Germinal center (tissue), 1 donor: Measurements from ENCODE around the gene HIPK4.
"Not testable (repeated sequence)": the region's sequence is repeated elsewhere in the genome, so short reads cannot be mapped to it uniquely, and the experiment has no call there.

ENCODE experiments used
- DNase-seq: peaks from one replicate; pipeline ENCODE4 v3.0.0; 2012; ENCODE audit warnings: mixed read lengths, low spot score

Gene HIPK4

DNA sequence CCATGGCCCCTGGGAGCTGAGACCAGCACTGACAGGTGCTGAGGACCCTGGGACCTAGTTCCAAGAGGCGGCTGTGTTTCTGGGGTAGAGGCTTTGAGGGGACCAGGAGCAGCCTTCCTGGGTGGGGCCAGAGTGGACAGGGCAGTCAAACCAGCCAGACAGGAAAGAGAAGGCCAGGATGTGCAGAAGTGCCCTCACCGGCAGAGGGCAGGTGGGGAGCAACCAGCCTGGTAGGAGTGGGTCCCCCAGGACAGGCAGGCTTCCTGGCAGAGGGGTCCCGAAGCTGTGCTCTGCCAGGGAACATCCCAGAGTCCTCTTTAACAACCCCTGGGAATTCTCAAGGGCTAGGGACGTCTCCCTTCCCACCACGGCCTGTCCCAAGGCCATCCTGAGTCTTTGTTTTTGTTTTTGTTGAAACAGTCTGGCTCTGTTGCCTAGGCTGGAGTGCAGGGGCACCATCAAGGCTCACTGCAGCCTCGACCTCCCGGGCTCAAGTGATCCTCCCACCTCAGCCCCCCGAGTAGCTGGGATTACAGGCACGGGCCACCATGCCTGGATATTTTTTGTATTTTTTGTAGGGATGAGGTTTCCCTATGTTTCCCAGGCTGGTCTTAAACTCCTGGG lies 3.0 kb upstream of the HIPK4 start:
- no peak for DNase-seq

DNA sequence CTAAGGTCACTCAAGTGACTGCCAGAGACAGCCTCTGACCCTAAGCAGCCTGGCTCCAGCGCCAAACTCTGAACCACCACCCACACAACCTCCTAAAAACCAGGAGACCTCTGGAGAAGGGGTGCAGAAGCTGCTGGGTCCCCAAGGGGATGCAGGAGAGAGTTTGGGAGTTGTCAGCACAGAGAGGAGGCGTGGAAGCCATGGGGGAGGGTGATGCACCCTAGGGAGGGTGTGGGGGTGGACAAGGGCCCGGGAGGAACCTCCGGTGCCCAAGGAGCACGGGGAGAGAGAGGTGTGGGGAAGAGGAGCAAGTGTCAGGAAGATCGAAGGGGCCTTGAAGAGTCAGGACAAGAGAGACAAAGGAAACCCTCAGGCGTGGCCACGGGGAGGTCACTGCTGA lies 2.1 kb upstream of the HIPK4 start:
- no peak for DNase-seq

DNA sequence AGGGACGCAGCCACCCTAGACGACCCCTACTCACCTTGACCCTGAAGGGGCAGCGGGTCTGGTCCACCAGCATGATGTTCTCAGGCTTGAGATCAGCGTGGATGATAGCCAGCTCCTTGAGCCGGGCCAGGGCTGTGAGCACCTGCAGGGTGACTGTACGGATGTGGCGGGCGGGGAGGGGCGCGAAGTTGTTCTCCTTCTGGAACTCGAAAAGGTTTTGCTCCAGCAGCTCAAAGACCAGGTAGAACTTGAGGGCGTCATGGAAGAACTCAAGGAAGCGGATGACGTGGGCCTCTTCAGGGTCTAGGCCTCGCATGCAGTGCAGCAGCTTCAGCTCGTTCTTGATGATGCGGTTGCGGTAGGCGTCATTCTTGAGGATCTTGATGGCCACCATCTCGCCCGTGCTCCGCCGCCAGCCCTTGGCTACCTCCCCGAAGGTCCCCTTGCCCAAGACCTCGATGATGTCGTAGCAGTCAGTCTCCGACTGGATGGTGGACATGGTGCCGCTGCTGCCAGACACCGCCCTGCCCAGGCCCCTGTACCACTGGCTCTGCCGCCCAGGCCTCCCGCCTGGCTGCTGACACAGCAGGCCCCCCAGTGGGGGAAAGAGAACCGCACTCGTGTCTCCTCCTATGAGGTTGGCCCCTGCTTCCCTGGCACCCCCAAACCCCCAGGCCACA lies 437 bp downstream of the HIPK4 start:
- no peak for DNase-seq

DNA sequence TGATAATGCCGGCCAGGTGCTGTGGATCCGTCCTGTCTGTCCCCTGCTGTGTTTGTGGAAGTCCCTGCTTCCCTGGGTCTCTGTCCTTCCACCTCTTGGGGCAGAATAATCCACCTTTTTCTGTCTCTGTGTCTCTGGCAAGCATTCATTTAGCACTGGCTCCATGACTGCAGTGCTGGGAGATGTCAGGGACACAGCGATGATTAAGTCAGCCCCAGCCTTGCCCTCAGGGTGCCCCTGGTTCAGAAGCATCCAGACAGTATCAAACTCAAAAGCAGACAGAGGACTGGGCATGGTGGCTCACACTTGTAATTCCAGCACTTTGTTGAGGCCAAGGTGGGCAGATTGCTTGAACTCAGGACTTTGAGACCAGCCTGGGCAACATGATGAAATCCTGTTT lies 1.5 kb downstream of the HIPK4 start:
- DNase-seq: no peak

DNA sequence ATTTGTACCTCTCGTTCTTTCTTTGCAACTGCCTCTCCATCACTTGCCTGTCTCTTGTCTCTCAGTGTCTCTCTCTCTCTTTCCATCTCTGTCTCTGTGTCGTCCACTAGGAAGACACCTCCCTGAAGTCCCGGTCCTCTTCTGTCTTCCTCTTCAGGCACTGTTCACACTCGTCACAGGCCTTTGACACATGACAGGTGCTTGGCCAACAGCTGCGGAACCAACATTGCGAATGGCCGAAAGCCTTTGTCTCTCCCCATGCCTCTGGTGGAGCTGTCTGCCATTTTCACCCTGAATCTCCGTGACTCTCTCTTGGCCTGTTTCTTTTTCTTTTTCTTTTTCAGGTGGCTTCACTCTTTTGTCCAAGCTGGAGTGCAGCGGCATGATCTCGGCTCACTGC lies 2.8 kb downstream of the HIPK4 start:
- no peak for DNase-seq

DNA sequence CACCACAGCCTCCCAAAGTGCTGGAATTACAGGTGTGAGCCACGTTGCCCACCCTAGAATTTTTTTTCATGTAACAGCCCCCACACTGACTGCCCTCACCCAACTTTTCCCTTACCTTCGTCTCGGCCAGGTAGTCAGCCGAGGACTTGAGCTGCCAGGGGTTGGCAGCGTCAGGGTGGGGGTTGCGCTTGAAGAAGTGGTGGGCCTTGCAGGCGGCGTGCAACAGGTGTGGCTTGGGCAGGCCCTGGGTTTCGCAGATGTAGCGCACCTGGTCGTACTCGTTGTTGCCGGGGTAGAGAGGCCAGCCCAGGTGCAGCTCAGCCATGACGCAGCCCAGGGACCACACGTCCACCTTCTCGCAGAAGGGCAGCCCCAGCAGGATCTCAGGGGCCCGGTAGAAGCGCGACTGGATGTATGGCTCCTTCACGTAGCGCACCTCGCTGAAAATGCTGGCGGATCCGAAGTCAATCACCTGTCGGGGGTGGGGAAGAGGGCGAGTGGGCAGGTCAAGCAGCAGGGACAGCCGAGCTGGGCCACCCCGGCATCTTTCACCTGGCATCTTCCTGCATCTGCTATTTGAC lies 6.2 kb downstream of the HIPK4 start:
- no peak for DNase-seq

DNA sequence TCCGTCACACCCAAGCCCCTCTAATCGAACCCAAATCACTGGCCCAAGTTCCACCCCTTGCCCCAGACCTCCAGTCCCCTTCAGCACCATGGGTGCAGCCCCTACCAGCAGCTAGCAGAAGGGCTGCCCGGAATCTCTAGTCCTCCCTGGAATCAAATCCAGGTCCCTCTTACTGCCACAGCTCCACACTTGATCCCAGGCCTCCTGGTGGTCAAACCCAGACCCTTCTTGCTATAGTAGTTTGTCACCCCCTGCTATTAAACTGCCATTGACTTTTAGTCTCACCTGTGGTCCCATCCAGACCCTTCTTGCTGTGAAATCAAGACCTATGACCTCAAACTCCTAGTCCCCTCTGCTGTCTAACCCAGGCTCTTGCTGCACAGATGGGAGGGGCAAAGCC lies 8.7 kb downstream of the HIPK4 start:
- no peak for DNase-seq

DNA sequence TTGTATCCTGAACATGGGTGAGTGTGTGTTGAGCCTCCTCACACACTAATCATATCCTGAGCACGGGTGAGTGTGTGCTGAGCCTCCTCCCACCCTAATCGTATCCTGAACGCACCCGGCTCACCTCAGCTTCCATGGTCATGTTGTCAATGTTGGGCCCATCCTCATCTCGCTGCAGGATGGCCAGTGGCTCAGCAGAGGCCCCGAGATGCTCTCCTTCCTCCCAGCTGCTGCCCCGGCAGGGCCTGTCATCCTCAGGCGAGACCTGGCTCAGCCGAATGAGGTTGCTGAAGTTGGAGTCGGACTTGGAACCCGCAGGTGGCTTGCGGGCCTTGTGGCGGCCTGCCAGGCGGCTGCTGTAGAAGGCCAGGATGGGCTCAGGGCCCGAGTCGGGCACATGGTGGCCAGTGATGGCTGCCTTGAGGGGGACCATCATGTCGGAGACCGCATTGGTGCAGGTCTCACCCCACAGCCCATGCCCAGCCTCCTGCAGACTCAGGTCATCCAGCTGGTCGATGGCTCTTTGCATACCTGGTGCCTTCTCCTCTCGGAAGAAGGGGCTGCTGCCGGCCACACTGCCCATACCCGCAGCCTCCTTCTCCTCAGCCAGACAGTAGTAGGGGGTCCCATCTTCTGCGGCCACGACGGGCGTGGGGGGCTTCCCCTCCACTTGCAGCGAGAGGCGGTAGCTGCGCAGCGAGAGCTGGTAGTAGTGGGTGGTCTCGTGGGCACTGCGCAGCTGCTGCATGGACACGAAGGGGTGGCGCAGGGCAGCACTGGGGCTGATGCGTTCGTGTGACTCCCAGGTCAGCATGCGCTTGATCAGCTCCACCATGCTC lies 9.6 kb downstream of the HIPK4 start:
- DNase-seq: no peak

DNA sequence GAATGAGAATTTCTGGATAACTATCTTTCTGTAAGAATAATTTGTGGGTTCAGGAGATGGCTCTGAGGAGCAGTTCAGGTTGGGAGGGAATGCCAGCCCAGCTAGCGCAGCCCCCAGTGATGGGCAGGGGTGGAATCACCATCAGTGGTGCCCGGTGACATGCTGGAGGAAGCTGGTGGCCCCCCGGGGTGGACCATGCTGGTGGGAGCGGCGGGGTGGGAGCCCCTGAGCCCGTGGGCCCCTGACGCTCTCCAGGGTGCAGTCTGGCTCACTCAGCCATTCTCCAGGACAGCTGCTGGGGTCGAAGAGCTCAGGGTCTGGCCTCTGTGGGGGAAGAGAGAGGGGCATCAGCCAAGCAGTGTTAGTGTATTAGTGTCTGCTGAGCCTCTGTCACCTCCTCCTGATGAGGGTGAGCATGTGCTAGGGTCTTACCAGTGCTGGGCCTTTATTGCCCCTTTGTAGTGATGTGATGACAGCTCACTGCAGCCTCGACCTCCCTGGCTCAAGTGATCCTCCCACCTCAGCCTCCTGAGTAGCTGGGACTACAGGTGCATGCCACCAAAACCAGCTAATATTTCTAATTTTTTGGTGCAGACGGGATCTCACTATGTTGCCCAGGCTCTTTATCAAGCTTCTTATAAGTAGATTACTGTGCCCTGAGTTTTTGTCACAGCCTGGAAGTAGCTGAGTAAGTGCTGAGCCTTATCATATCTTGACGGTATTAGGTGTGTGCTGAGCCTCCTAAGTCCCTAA lies 10.4 kb downstream of the HIPK4 start:
- DNase-seq: no peak

DNA sequence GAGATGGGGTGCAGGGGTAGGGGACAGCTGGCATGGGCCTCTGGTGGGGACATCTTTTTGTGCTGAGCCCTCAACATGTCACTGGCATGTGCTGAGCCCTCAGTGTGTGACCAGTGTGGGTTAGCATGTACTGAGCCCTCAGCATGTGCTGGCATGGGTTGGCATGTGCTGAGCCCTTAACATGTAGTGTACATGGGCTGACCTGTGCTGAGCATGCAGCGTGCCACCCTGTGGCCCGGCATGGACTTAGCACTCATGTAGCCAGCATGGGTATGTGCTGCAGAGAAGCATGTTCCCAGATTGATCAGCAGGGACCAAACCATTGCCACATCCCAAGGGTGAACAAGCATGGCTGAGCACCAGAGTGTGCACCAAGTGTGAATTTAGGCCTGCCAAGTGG lies 11.5 kb downstream of the HIPK4 start:
- DNase-seq: no peak

DNA sequence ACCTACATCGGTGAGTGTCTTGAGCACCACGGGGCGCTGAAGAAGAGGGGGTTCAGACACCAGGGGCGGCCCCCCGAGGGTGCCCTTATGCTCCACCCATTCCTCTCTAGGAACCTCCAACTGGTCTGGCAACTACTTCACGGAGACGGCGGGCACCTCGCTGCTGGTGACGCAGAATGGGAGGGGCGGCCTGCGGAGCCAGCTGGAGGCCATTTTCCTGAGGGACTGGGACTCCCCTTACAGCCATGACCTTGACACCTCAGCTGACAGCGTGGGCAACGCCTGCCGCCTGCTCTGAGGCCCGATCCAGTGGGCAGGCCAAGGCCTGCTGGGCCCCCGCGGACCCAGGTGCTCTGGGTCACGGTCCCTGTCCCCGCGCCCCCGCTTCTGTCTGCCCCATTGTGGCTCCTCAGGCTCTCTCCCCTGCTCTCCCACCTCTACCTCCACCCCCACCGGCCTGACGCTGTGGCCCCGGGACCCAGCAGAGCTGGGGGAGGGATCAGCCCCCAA lies 12.1 kb downstream of the HIPK4 start:
- no peak for DNase-seq

DNA sequence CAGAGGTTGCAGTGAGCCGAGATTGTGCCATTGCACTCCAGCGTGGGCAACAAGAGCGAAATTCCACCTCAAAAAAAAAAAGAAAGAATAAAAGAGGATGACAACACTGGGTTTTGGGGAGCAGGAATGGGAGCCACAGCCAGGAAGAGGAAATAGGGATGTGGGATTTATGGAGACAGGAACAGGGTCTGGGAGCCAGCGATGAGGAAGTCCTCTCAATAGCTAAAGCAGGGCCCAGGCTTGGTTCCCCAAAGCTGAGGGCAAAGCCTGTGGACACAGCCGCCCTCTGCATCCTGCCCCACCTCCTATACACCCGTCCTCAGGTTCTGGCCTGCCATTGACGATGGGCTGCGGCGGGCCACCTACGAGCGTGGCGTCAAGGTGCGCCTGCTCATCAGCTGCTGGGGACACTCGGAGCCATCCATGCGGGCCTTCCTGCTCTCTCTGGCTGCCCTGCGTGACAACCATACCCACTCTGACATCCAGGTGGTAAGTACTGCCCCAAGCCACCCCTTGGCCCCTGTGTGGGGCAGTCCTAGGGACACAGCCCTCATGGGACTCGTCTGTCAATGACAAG lies 13.6 kb downstream of the HIPK4 start:
- no peak for DNase-seq

DNA sequence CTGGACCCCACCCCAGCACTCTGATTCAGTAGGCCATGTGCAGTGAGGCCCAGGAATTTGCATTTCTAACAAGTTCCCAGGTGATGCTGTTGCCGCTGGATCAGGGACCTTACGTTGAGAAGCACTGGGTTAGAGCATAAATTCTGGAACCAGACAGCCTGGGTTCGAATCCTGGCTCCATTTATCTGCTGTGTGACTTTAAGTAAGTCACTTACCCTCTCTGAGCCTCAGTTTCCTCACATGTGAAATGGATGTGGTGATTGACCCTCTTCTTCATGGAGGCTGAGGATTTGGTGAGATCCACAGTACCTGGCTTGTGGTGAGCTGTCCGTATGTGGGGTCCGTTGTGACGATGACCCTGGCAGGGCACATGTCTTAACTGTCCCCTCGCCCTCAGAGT lies 15.9 kb downstream of the HIPK4 start:
- DNase-seq: no peak

DNA sequence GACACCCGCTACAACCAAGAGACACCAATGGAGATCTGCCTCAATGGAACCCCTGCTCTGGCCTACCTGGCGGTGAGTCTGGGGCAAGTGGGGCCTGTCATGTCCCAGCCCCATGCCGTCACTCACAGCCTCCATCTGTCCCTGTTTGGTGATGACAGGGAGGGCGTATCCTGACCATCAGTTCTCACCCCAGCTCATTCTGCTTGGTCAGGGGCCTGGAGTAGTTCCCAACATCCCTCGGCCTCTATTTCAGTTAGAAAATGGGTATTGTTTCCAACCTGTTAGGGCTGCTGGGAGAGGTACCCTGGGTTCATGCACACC lies 18.2 kb downstream of the HIPK4 start:
- DNase-seq: no peak

DNA sequence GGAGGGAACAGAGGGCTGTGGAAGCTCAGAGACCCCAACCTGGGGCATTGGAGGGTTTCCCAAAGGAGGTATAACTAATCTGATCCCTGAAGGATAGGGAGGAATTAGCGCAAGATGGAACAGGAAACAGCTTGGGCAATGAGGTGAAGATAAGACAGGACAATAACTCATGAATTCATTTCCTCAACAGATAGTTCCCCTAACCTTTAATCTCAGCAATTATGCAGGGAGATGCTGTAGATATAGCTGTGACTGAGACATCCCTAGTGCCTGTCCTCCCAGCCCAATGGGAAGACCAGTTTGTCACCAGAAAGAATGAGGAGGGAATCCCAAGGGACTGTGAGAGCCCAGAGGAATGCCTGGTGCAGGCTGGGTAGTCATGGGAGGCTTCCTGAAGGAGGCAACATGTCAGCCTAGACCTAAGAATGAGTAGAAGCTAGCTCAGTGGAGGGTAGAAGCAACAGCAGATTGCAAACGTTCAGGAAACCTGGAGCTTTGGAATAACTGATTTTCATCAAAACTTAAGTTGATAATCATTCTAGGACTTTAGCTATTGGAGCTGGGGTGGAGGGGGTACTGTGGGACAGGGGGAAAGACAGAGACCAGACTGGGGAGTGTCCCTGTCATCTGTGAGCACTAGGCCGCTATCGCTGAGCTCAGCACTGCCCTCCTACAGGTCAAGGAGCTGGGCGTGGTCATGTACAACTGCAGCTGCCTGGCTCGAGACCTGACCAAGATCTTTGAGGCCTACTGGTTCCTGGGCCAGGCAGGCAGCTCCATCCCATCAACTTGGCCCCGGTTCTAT lies 18.8 kb downstream of the HIPK4 start:
- no peak for DNase-seq

DNA sequence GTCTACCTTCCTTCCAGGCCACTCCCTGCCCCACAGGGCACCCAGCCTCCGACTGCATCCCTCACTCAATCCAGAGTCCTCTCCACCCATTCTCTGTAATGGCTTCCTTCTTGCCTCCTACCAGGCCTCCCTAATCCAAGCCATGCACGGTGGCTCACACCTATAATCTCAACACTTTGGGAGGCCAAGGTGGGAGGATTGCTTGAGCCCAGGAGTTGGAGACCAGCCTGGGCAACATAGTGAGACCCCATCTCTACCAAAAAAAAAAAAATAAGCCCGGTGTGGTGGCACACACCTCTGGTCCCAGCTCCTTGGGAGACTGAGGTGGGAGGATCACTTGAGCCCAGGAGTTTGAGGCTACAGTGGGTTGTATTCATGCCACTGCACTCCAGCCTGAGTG lies 19.7 kb downstream of the HIPK4 start:
- not testable (repeated sequence) for DNase-seq

DNA sequence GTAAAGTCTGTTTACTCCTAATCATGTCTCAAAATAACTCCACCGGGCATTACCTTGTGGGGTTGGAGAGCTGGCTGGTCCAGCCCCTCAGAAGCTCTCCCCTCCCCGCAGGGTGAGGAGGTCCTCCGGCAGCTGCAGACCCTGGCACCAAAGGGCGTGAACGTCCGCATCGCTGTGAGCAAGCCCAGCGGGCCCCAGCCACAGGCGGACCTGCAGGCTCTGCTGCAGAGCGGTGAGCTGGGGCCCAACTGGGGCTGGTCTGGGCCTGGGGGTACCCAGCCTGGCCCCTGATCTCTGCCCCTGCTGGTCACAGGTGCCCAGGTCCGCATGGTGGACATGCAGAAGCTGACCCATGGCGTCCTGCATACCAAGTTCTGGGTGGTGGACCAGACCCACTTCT lies 20.2 kb downstream of the HIPK4 start:
- no peak for DNase-seq

DNA sequence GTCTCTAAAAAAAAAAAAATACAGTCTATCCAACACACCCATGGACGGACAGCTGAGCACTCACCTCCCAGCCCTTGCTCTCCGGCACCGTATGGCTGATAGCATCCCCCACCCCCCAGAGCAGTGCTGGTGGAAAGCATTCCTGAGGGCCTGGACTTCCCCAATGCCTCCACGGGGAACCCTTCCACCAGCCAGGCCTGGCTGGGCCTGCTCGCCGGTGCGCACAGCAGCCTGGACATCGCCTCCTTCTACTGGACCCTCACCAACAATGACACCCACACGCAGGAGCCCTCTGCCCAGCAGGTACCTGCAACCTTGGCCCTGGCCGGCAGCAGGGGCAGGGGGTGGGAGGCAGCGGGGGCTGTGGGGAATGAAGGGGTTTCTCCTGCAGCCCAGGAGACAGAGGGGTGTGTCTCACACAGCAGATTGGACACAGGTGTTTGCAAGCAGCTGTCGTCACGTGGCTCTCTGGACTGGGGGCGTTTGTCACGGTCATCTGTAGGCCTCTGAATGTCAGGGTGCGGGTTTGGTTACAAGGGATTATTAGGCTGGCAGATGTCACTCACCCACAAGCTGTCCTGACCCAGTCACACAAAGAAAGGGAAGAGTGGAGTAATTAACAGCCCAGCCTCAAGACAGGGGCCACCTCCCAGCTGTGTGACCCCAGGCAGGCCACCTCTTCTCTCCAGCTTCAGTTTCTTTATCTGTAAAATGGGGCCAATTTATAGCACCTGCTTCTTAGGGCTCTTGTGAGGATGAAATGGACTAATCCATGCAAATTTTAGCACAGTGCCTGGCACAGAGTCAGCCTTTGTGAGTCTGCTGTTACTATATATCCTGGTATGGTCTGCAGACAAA lies 22.2 kb downstream of the HIPK4 start:
- no peak for DNase-seq

DNA sequence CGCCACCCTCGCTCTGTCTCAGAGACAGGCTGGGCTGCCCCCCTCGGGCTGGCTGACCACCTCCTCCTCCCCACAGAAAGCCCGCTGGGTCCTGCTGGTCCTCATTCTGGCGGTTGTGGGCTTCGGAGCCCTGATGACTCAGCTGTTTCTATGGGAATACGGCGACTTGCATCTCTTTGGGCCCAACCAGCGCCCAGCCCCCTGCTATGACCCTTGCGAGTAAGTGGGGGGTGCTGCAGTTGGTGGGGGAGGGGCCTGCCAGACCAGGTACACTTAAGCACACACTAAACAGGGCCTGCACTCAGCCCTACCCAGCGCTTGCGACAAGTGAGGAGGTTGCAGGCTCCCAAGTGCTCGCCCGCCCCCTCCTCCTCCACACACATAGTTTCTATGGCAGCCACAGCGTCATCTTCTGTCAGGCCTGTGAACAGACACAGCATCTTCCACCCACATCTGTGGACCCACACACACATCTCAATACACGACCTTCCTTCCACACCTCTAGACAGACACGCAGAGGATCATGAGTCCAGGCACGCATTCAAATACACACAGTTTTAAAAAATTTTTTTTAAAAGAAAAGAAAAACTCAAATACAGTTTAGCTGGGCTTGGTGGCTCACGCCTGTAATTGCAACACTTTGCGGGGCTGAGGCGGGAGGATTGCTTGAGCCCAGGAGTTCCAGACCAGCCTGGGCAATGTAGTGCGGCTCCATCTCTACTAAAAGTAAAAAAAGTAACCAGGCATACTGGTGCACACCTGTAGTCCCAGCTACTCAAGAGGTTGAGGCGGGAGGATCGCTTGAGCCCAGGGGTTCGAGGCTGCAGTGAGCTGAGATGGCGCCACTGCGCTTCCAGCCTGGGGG lies 23.1 kb downstream of the HIPK4 start:
- no peak for DNase-seq
